Measurements from ENCODE around the gene KIF9. TPM values are rescaled to one million over a fixed set of nuclear protein-coding genes. Genes with fewer than 3 reads are reported as not detected.
"Not testable (repeated sequence)": the region's sequence is repeated elsewhere in the genome, so short reads cannot be mapped to it uniquely, and the experiment has no call there.

The KIF9 gene
- total RNA-seq, 4 donors from 2014 or later, result 5.4 to 7.3 (median 6.4) TPM

DNA sequence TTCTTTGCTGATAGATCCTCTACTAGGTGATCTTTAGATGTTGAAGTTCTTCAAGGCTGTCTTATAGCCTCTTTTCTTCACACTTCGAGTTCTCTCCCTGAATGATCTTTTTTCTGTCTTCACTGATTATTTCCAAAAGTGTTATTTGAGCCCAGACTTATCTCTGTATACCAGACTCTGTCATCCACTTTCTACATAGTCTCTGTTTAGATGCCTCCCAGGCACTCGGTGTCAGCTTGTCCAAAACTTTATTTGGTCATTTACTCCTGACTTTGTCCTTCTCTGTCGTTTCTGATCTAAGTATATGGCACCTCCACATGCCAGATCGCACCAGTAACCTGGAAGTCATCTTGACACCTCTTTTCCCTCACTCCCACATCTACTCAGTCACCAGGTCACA lies 27.8 kb upstream of the KIF9 start:
- H3K27me3 ChIP-seq, result no peaks in the 10 kb centered on the region
- no peak overlapping the region for H3K4me3 ChIP-seq
- no peak for DNase-seq (ENCODE audit: extremely low spot score)
- no peak overlapping the region for H3K27ac ChIP-seq (replicated peaks in 1 of 4)
- H3K36me3 ChIP-seq, result peaks cover 0 to 4% (median 0%) of the 10 kb centered on the region in 4 donors
- WGBS, result 94% methylated on average over 4 of the region's 4 CpGs
- TF ChIP-seq POLR2A (IDR thresholded peaks at IDR 0.05; ENCODE audit: low read depth) (no peak), POLR2AphosphoS5 (IDR thresholded peaks at IDR 0.05) (no peak), EP300 (IDR thresholded peaks at IDR 0.05) (no peak), CTCF (IDR thresholded peaks at IDR 0.05) (no peak)
- H3K4me1 ChIP-seq, result peaks cover 10 to 16% (median 13%) of the 10 kb centered on the region in 4 donors
- H3K9me3 ChIP-seq, result no peaks in the 10 kb centered on the region
- intact Hi-C loops (cut with DNase I), result no loop called here

- H3K4me3 ChIP-seq; H3K27me3 ChIP-seq; H3K27ac ChIP-seq (replicated peaks in 1 of 4); H3K4me1 ChIP-seq; H3K9me3 ChIP-seq; H3K36me3 ChIP-seq; intact Hi-C loops (cut with DNase I); DNase-seq (ENCODE audit: extremely low spot score): not testable (repeated sequence)
- WGBS, result 96% methylated on average over 12 of the region's 28 CpGs
These were observed 26.6 kb upstream of the KIF9 start for GRCh38 chr3:47309231-47309630.

- H3K27me3 ChIP-seq, result no peaks in the 10 kb centered on the region
- peaks cover 10 to 24% (median 17%) of the 10 kb centered on the region in 4 donors for H3K36me3 ChIP-seq
- no peak overlapping the region for H3K4me3 ChIP-seq
- H3K4me1 ChIP-seq, result no peaks in the 10 kb centered on the region
- DNase-seq (ENCODE audit: extremely low spot score), result no peak
- TF ChIP-seq POLR2A (IDR thresholded peaks at IDR 0.05; ENCODE audit: low read depth) (no peak), POLR2AphosphoS5 (IDR thresholded peaks at IDR 0.05) (no peak), CTCF (IDR thresholded peaks at IDR 0.05) (no peak)
- intact Hi-C loops (cut with DNase I), result no loop called here
- 74% methylated on average over 2 of the region's 2 CpGs for WGBS
- H3K9me3 ChIP-seq, result no peaks in the 10 kb centered on the region
- H3K27ac ChIP-seq (replicated peaks in 1 of 4), result no peak overlapping the region
These were observed 23.4 kb upstream of the KIF9 start for GRCh38 chr3:47306022-47306421.

DNA sequence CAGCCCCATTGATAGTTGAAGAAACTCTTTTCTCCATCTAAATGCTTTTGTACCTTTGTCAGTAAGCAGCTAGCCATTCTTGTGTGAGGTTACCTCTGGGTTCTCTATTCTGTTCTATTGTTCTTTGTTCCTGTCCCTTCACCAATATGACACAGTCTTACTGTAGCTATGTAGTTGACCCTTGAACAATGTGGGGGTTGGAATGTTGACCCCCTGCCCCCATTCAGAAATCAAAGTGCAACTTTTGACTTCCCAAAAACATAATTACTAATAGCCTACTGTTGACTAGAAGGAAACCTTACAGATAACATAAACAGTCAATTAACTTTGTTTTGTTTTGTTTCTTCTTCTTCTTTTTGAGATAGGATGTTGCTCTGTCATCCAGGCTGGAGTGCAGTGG lies 18.9 kb upstream of the KIF9 start:
- Histone ChIP-seq H3K27me3 (no peaks in the 10 kb centered on the region), H3K4me3 (no peak overlapping the region), H3K4me1 (peaks cover 0 to 15% (median 9%) of the 10 kb centered on the region in 4 donors), H3K9me3 (no peaks in the 10 kb centered on the region), H3K27ac (replicated peaks in 1 of 4) (no peak overlapping the region), H3K36me3 (peaks cover 10 to 26% (median 17%) of the 10 kb centered on the region in 4 donors)
- intact Hi-C loops (cut with DNase I), result no loop called here
- TF ChIP-seq CTCF (IDR thresholded peaks at IDR 0.05), result no peak
- no peak for TF ChIP-seq EP300 (IDR thresholded peaks at IDR 0.05)
- TF ChIP-seq POLR2AphosphoS5 (IDR thresholded peaks at IDR 0.05), result no peak
- no peak for TF ChIP-seq POLR2A (IDR thresholded peaks at IDR 0.05; ENCODE audit: low read depth)
- no peak for DNase-seq (ENCODE audit: extremely low spot score)

- no peak for DNase-seq (ENCODE audit: extremely low spot score)
- TF ChIP-seq EP300 (IDR thresholded peaks at IDR 0.05) (no peak), CTCF (IDR thresholded peaks at IDR 0.05) (no peak), POLR2AphosphoS5 (IDR thresholded peaks at IDR 0.05) (no peak), POLR2A (IDR thresholded peaks at IDR 0.05; ENCODE audit: low read depth) (no peak)
- WGBS, result 91% methylated on average over 9 of the region's 9 CpGs
- Histone ChIP-seq H3K36me3 (peaks cover 10 to 33% (median 17%) of the 10 kb centered on the region in 4 donors), H3K4me1 (peaks cover 3 to 26% (median 18%) of the 10 kb centered on the region in 4 donors), H3K9me3 (no peaks in the 10 kb centered on the region), H3K27me3 (no peaks in the 10 kb centered on the region), H3K4me3 (no peak overlapping the region), H3K27ac (replicated peaks in 1 of 4) (no peak overlapping the region)
- intact Hi-C loops (cut with DNase I), result no loop called here
These were observed 17.1 kb upstream of the KIF9 start for GRCh38 chr3:47299381-47300318.
